Measurements from ENCODE around the gene ZFAND6.

- TF ChIP-seq CTCF (IDR thresholded peaks at IDR 0.05; ENCODE audit: low read depth, low read length, poor library complexity, severe bottlenecking) (no peak), EZH2phosphoT487 (IDR thresholded peaks at IDR 0.05; ENCODE audit: borderline replicate concordance, low read length) (no peak)
These were observed 99.8 kb downstream of the ZFAND6 start for GRCh38 chr15:80159301-80159700.
